GM12878 (cell line): ENCODE measurements around the gene TSC22D4. TPM values are rescaled to one million over a fixed set of nuclear protein-coding genes. Genes with fewer than 3 reads are reported as not detected.

ENCODE experiments used
- ATF7 ChIP-seq: fragments of 450-650 bp; IDR thresholded peaks from 2 replicates; pipeline ENCODE4 v1.6.1; 2016; ENCODE audit warnings: low read depth, mild to moderate bottlenecking
- CHD2 ChIP-seq: IDR thresholded peaks from 2 replicates; pipeline ENCODE4 v1.6.1; 2011; ENCODE audit warnings: low read depth, low read length, improper control_type of control experiment, borderline replicate concordance
- HDAC2 ChIP-seq: fragments of 200-600 bp; sonication (generic); IDR thresholded peaks from 2 replicates; pipeline ENCODE4 v1.6.1; 2017
- KLF5 ChIP-seq: fragments of 450-650 bp; IDR thresholded peaks from 2 replicates; pipeline ENCODE4 v1.6.1; 2014; ENCODE audit warnings: mild to moderate bottlenecking; ENCODE audit not compliant: partially characterized antibody
- MTA3 ChIP-seq: IDR thresholded peaks from 2 replicates; pipeline ENCODE4 v1.6.1; 2012; ENCODE audit warnings: low read length, inconsistent platforms, borderline replicate concordance
- NFYB ChIP-seq: IDR thresholded peaks from 2 replicates; pipeline ENCODE4 v1.6.1; 2011; ENCODE audit warnings: low read depth, mild to moderate bottlenecking, low read length, improper control_type of control experiment, moderate library complexity; ENCODE audit not compliant: insufficient read depth
- PAX8 ChIP-seq: fragments of 450-650 bp; IDR thresholded peaks from 2 replicates; pipeline ENCODE4 v1.6.1; 2017; ENCODE audit warnings: mild to moderate bottlenecking, moderate library complexity
- POLR2AphosphoS2 ChIP-seq: IDR thresholded peaks from 2 replicates; pipeline ENCODE4 v1.6.1; 2011; ENCODE audit warnings: low read depth, mild to moderate bottlenecking, low read length, improper control_type of control experiment, moderate library complexity
- RBBP5 ChIP-seq: fragments of 200-600 bp; sonication (generic); conservative IDR thresholded peaks from 2 replicates; pipeline ENCODE4 v1.6.1; 2016
- ZNF622 ChIP-seq: fragments of 450-650 bp; IDR thresholded peaks from 2 replicates; pipeline ENCODE4 v1.6.1; 2017; ENCODE audit warnings: mild to moderate bottlenecking, inconsistent platforms
- ZSCAN29 ChIP-seq: fragments of 450-650 bp; IDR thresholded peaks from 2 replicates; pipeline ENCODE4 v1.6.1; 2017; ENCODE audit warnings: mild to moderate bottlenecking, moderate library complexity
- polyA plus RNA-seq, 11 experiments: library from polyadenylated mRNA; depleted of rRNA in 4 of 11; unstranded in 6 of 11; stranded (reverse) in 5 of 11; fragments of >200 nt; fragmentation: Nextera tagmentation in 4 of 11; fragmentation: Illumina TruSeq in 1 of 11; extraction: Ambion mirVana in 4 of 11; extraction: Trizol in 1 of 11; gene quantifications; 1 replicate in 1 of 11; 2 replicates in 10 of 11; pipeline versions ENCODE4 v1.2.1 to v1.2.3, GENCODE V29; 2011 to 2016; ENCODE audit warnings: inconsistent platforms in 2 of 11, missing spikeins in 2 of 11, low read depth in 1 of 11
- total RNA-seq, 4 experiments: library from RNA; depleted of rRNA in 3 of 4; stranded (reverse); fragments of >200 nt in 3 of 4; fragmentation: Illumina TruSeq in 1 of 4; extraction: Trizol in 1 of 4; gene quantifications; 2 replicates each; pipeline versions ENCODE4 v1.2.1 to v1.2.3, GENCODE V29; 2013 to 2021
- TF ChIP-seq, protein P1 (sequence below): IDR thresholded peaks from 2 replicates; pipeline ENCODE4 v1.6.1; 2011; ENCODE audit warnings: borderline replicate concordance, low read depth, mild to moderate bottlenecking, moderate library complexity, mixed read lengths, low read length; ENCODE audit not compliant: insufficient read depth; ENCODE audit errors: extremely low read length
- TF ChIP-seq, protein P2 (sequence below): fragments of 450-650 bp; IDR thresholded peaks from 2 replicates; pipeline ENCODE4 v1.6.1; 2017; ENCODE audit warnings: mild to moderate bottlenecking, moderate library complexity
- TF ChIP-seq, protein P3 (sequence below): IDR thresholded peaks from 2 replicates; pipeline ENCODE4 v1.6.1; 2012; ENCODE audit warnings: improper control_type of control experiment, low read depth, low read length; ENCODE audit not compliant: insufficient replicate concordance
- TF ChIP-seq, protein P4 (sequence below), 3 experiments: IDR thresholded peaks in 2 of 3; conservative IDR thresholded peaks in 1 of 3; 2 replicates each; pipeline ENCODE4 v1.5.1; 2011; ENCODE audit warnings: low read depth in 3 of 3, low read length in 3 of 3, mild to moderate bottlenecking in 3 of 3, control low read depth in 2 of 3, moderate library complexity in 2 of 3, inconsistent platforms in 1 of 3, mixed read lengths in 1 of 3; ENCODE audit not compliant: control insufficient read depth in 2 of 3, insufficient read depth in 1 of 3; ENCODE audit errors: extremely low read depth in 1 of 3
- TF ChIP-seq, protein P5 (sequence below): fragments of 450-650 bp; IDR thresholded peaks from 2 replicates; pipeline ENCODE4 v1.6.1; 2016; ENCODE audit warnings: mild to moderate bottlenecking

TSC22D4 gene
- total and polyA plus RNA-seq, 10 of the 15 experiments (the other 5 are each of a cell fraction or from before 2014, with no cell fraction given) = 0.50 to 65.7 (median 24.4) TPM

DNA sequence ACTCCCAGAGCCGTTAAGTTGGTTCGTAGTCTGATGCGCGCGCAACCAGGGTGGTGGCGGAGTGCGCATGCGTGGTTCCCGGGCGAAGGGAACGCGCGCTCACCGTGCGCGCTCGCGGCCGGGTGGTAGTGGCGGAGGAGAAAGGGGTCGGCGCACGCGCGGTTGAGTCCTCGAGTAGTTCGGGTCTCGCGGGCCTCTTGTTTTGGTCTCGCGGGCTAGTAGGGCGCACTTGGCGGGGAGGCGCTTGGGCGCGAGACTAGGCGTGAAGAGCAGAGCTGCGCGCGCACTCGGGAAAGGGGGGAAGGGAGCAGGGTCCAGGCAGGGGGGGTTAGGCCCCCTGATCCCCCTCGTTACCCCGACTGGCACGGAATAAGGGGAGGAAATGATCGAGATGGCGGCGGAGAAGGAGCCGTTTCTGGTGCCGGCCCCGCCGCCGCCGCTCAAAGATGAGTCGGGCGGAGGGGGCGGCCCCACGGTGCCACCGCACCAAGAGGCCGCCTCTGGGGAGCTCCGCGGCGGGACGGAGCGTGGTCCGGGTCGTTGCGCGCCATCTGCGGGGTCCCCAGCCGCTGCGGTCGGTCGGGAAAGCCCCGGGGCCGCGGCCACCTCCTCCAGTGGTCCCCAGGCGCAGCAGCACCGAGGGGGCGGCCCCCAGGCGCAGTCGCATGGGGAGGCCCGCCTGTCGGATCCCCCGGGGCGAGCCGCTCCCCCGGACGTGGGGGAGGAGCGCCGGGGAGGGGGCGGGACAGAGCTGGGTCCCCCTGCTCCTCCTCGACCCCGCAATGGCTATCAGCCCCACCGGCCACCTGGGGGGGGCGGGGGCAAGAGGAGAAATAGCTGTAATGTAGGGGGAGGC lies 49.1 kb downstream of the TSC22D4 start, which contains the start of gene MEPCE (continued):
- TF ChIP-seq, protein P1, sequence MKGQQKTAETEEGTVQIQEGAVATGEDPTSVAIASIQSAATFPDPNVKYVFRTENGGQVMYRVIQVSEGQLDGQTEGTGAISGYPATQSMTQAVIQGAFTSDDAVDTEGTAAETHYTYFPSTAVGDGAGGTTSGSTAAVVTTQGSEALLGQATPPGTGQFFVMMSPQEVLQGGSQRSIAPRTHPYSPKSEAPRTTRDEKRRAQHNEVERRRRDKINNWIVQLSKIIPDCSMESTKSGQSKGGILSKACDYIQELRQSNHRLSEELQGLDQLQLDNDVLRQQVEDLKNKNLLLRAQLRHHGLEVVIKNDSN = no peak
- TF ChIP-seq ZNF622 (no peak), RBBP5 (no peak), POLR2AphosphoS2 (no peak), KLF5 (peak; percentile 82), ZSCAN29 (0 out of 2 replicates have a peak, but pooled peaks have one; percentile 22), HDAC2 (no peak), NFYB (no peak), PAX8 (no peak), CHD2 (peak; percentile 87), ATF7 (no peak), MTA3 (no peak)
- TF ChIP-seq, protein P2, sequence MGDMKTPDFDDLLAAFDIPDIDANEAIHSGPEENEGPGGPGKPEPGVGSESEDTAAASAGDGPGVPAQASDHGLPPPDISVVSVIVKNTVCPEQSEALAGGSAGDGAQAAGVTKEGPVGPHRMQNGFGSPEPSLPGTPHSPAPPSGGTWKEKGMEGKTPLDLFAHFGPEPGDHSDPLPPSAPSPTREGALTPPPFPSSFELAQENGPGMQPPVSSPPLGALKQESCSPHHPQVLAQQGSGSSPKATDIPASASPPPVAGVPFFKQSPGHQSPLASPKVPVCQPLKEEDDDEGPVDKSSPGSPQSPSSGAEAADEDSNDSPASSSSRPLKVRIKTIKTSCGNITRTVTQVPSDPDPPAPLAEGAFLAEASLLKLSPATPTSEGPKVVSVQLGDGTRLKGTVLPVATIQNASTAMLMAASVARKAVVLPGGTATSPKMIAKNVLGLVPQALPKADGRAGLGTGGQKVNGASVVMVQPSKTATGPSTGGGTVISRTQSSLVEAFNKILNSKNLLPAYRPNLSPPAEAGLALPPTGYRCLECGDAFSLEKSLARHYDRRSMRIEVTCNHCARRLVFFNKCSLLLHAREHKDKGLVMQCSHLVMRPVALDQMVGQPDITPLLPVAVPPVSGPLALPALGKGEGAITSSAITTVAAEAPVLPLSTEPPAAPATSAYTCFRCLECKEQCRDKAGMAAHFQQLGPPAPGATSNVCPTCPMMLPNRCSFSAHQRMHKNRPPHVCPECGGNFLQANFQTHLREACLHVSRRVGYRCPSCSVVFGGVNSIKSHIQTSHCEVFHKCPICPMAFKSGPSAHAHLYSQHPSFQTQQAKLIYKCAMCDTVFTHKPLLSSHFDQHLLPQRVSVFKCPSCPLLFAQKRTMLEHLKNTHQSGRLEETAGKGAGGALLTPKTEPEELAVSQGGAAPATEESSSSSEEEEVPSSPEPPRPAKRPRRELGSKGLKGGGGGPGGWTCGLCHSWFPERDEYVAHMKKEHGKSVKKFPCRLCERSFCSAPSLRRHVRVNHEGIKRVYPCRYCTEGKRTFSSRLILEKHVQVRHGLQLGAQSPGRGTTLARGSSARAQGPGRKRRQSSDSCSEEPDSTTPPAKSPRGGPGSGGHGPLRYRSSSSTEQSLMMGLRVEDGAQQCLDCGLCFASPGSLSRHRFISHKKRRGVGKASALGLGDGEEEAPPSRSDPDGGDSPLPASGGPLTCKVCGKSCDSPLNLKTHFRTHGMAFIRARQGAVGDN = no peak
- TF ChIP-seq, protein P3, sequence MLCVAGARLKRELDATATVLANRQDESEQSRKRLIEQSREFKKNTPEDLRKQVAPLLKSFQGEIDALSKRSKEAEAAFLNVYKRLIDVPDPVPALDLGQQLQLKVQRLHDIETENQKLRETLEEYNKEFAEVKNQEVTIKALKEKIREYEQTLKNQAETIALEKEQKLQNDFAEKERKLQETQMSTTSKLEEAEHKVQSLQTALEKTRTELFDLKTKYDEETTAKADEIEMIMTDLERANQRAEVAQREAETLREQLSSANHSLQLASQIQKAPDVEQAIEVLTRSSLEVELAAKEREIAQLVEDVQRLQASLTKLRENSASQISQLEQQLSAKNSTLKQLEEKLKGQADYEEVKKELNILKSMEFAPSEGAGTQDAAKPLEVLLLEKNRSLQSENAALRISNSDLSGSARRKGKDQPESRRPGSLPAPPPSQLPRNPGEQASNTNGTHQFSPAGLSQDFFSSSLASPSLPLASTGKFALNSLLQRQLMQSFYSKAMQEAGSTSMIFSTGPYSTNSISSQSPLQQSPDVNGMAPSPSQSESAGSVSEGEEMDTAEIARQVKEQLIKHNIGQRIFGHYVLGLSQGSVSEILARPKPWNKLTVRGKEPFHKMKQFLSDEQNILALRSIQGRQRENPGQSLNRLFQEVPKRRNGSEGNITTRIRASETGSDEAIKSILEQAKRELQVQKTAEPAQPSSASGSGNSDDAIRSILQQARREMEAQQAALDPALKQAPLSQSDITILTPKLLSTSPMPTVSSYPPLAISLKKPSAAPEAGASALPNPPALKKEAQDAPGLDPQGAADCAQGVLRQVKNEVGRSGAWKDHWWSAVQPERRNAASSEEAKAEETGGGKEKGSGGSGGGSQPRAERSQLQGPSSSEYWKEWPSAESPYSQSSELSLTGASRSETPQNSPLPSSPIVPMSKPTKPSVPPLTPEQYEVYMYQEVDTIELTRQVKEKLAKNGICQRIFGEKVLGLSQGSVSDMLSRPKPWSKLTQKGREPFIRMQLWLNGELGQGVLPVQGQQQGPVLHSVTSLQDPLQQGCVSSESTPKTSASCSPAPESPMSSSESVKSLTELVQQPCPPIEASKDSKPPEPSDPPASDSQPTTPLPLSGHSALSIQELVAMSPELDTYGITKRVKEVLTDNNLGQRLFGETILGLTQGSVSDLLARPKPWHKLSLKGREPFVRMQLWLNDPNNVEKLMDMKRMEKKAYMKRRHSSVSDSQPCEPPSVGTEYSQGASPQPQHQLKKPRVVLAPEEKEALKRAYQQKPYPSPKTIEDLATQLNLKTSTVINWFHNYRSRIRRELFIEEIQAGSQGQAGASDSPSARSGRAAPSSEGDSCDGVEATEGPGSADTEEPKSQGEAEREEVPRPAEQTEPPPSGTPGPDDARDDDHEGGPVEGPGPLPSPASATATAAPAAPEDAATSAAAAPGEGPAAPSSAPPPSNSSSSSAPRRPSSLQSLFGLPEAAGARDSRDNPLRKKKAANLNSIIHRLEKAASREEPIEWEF = no peak
- TF ChIP-seq, protein P4, sequence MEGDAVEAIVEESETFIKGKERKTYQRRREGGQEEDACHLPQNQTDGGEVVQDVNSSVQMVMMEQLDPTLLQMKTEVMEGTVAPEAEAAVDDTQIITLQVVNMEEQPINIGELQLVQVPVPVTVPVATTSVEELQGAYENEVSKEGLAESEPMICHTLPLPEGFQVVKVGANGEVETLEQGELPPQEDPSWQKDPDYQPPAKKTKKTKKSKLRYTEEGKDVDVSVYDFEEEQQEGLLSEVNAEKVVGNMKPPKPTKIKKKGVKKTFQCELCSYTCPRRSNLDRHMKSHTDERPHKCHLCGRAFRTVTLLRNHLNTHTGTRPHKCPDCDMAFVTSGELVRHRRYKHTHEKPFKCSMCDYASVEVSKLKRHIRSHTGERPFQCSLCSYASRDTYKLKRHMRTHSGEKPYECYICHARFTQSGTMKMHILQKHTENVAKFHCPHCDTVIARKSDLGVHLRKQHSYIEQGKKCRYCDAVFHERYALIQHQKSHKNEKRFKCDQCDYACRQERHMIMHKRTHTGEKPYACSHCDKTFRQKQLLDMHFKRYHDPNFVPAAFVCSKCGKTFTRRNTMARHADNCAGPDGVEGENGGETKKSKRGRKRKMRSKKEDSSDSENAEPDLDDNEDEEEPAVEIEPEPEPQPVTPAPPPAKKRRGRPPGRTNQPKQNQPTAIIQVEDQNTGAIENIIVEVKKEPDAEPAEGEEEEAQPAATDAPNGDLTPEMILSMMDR (IDR thresholded peaks at IDR 0.05 in 2 of 3, conservative IDR thresholded peaks at IDR 0.05 in 1 of 3; ENCODE audit: control insufficient read depth in 2 of 3, extremely low read depth in 1 of 3, insufficient read depth in 1 of 3, low read depth in 3 of 3, low read length in 3 of 3) = no peak
- TF ChIP-seq, protein P5, sequence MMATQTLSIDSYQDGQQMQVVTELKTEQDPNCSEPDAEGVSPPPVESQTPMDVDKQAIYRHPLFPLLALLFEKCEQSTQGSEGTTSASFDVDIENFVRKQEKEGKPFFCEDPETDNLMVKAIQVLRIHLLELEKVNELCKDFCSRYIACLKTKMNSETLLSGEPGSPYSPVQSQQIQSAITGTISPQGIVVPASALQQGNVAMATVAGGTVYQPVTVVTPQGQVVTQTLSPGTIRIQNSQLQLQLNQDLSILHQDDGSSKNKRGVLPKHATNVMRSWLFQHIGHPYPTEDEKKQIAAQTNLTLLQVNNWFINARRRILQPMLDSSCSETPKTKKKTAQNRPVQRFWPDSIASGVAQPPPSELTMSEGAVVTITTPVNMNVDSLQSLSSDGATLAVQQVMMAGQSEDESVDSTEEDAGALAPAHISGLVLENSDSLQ = peak; percentile 52
